MM.1S (cell line): ENCODE data around the gene KLHL25.

Experiments used
- DNase-seq: peaks from one replicate; pipeline ENCODE4 v3.0.0-alpha.2; 2015
- H2AFZ ChIP-seq: fragments of 300-600 bp; sonication (generic); 2 replicates; pipeline ENCODE4 v1.6.0; 2016; ENCODE audit warnings: antibody characterized with exemption, low read length
- H3F3A ChIP-seq: fragments of 300-600 bp; sonication (generic); 2 replicates; pipeline ENCODE4 v1.6.1; 2016; ENCODE audit warnings: mild to moderate bottlenecking, antibody characterized with exemption, low read length, moderate library complexity, mixed read lengths; ENCODE audit not compliant: insufficient read depth
- H3K27ac ChIP-seq: fragments of 300-600 bp; sonication (generic); 2 replicates; pipeline ENCODE4 v1.5.1; 2016; ENCODE audit warnings: mild to moderate bottlenecking, low read length
- H3K27me3 ChIP-seq: fragments of 300-600 bp; sonication (generic); replicated peaks from 2 replicates; pipeline ENCODE4 v1.6.0; 2016; ENCODE audit warnings: low read length; ENCODE audit not compliant: insufficient read depth
- H3K36me3 ChIP-seq: fragments of 300-600 bp; sonication (generic); replicated peaks from 2 replicates; pipeline ENCODE4 v1.6.1; 2016; ENCODE audit warnings: mild to moderate bottlenecking, low read length, mixed read lengths; ENCODE audit not compliant: insufficient read depth
- H3K4me1 ChIP-seq: fragments of 300-600 bp; sonication (generic); 2 replicates; pipeline ENCODE4 v1.6.1; 2016; ENCODE audit warnings: low read length, mixed read lengths
- H3K4me2 ChIP-seq: fragments of 300-600 bp; sonication (generic); 2 replicates; pipeline ENCODE4 v1.6.0; 2016; ENCODE audit warnings: low read depth, low read length
- H3K4me3 ChIP-seq: fragments of 300-600 bp; sonication (generic); 2 replicates; pipeline ENCODE4 v1.5.1; 2016; ENCODE audit warnings: low read length, mixed read lengths
- H3K79me2 ChIP-seq: fragments of 300-600 bp; sonication (generic); 2 replicates; pipeline ENCODE4 v1.6.1; 2016; ENCODE audit warnings: mixed run types, low read length, mixed read lengths
- H3K9ac ChIP-seq: fragments of 300-600 bp; sonication (generic); 2 replicates; pipeline ENCODE4 v1.6.1; 2016; ENCODE audit warnings: low read length, mixed read lengths
- H3K9me2 ChIP-seq: fragments of 300-600 bp; sonication (generic); replicated peaks from 2 replicates; pipeline ENCODE4 v1.6.1; 2016; ENCODE audit warnings: mild to moderate bottlenecking, low read length, mixed read lengths; ENCODE audit not compliant: insufficient read depth
- H3K9me3 ChIP-seq: fragments of 300-600 bp; sonication (generic); replicated peaks from 2 replicates; pipeline ENCODE4 v1.6.1; 2016; ENCODE audit warnings: mild to moderate bottlenecking, low read length, mixed read lengths; ENCODE audit not compliant: insufficient read depth
- H4K20me1 ChIP-seq: fragments of 300-600 bp; sonication (generic); 2 replicates; pipeline ENCODE4 v1.6.1; 2016; ENCODE audit warnings: mild to moderate bottlenecking, low read length, moderate library complexity, mixed read lengths; ENCODE audit not compliant: insufficient read depth
- CTCF ChIP-seq: fragments of 300-600 bp; sonication (generic); IDR thresholded peaks from 2 replicates; pipeline ENCODE4 v1.5.1; 2016; ENCODE audit warnings: antibody characterized with exemption, low read length, mixed read lengths
- EZH2 ChIP-seq: fragments of 300-600 bp; sonication (generic); optimal IDR thresholded peaks from 2 replicates; pipeline ENCODE3; 2017; ENCODE audit warnings: low read depth, mild to moderate bottlenecking, antibody characterized with exemption, low read length, mixed read lengths
- EZH2phosphoT487 ChIP-seq: fragments of 300-600 bp; sonication (generic); IDR thresholded peaks from 2 replicates; pipeline ENCODE4 v1.6.1; 2018; ENCODE audit warnings: antibody characterized with exemption, low read length

KLHL25 gene

GRCh38 chr15:85753791-85754452, 40.8 kb downstream of the KLHL25 start:
- no peaks in the 10 kb centered on the region for H3K9me2 ChIP-seq
- H3K4me2 ChIP-seq = no peak overlapping the region
- H3F3A ChIP-seq = no peaks in the 10 kb centered on the region
- DNase-seq = no peak
- H2AFZ ChIP-seq = no peak overlapping the region
- H3K79me2 ChIP-seq = no peaks in the 10 kb centered on the region
- no peaks in the 10 kb centered on the region for H3K4me1 ChIP-seq
- no peak overlapping the region for H3K4me3 ChIP-seq
- H3K9me3 ChIP-seq = no peaks in the 10 kb centered on the region
- no peak for TF ChIP-seq EZH2
- TF ChIP-seq EZH2phosphoT487 = no peak
- TF ChIP-seq CTCF = no peak
- no peaks in the 10 kb centered on the region for H4K20me1 ChIP-seq
- H3K27ac ChIP-seq = no peak overlapping the region
- H3K27me3 ChIP-seq = no peaks in the 10 kb centered on the region
- H3K36me3 ChIP-seq = no peaks in the 10 kb centered on the region
- no peak overlapping the region for H3K9ac ChIP-seq

GRCh38 chr15:85753261-85753660, 41.5 kb downstream of the KLHL25 start:
- H2AFZ ChIP-seq = no peak overlapping the region
- H3K27ac ChIP-seq = no peak overlapping the region
- no peaks in the 10 kb centered on the region for H3K36me3 ChIP-seq
- no peaks in the 10 kb centered on the region for H3K9me2 ChIP-seq
- H3K79me2 ChIP-seq = no peaks in the 10 kb centered on the region
- DNase-seq = no peak
- H4K20me1 ChIP-seq = no peaks in the 10 kb centered on the region
- H3K9me3 ChIP-seq = no peaks in the 10 kb centered on the region
- no peaks in the 10 kb centered on the region for H3K27me3 ChIP-seq
- H3K4me3 ChIP-seq = no peak overlapping the region
- H3K4me1 ChIP-seq = no peaks in the 10 kb centered on the region
- H3F3A ChIP-seq = no peaks in the 10 kb centered on the region
- H3K9ac ChIP-seq = no peak overlapping the region
- no peak for TF ChIP-seq EZH2
- TF ChIP-seq EZH2phosphoT487 = no peak
- no peak for TF ChIP-seq CTCF
- no peak overlapping the region for H3K4me2 ChIP-seq

- H3K4me1 ChIP-seq = no peaks in the 10 kb centered on the region
- no peak for TF ChIP-seq EZH2
- TF ChIP-seq EZH2phosphoT487 = no peak
- no peak overlapping the region for H3K4me3 ChIP-seq
- no peaks in the 10 kb centered on the region for H3K9me2 ChIP-seq
- no peak overlapping the region for H3K9ac ChIP-seq
- no peak for DNase-seq
- H2AFZ ChIP-seq = no peak overlapping the region
- no peaks in the 10 kb centered on the region for H4K20me1 ChIP-seq
- H3F3A ChIP-seq = no peaks in the 10 kb centered on the region
- H3K27ac ChIP-seq = no peak overlapping the region
- H3K27me3 ChIP-seq = no peaks in the 10 kb centered on the region
- no peaks in the 10 kb centered on the region for H3K9me3 ChIP-seq
- no peaks in the 10 kb centered on the region for H3K79me2 ChIP-seq
- no peak overlapping the region for H3K4me2 ChIP-seq
- no peaks in the 10 kb centered on the region for H3K36me3 ChIP-seq
Observed at GRCh38 chr15:85752491-85752961, 42.2 kb downstream of the KLHL25 start.

- DNase-seq = no peak
- Histone ChIP-seq H3K9me2 (no peaks in the 10 kb centered on the region), H3K4me3 (no peak overlapping the region), H3K4me2 (no peak overlapping the region), H4K20me1 (no peaks in the 10 kb centered on the region), H3K27me3 (no peaks in the 10 kb centered on the region), H3K79me2 (no peaks in the 10 kb centered on the region), H3K9me3 (no peaks in the 10 kb centered on the region), H2AFZ (no peak overlapping the region), H3K9ac (no peak overlapping the region), H3K36me3 (no peaks in the 10 kb centered on the region), H3K4me1 (no peaks in the 10 kb centered on the region), H3F3A (no peaks in the 10 kb centered on the region), H3K27ac (no peak overlapping the region)
- TF ChIP-seq EZH2phosphoT487 = no peak
- no peak for TF ChIP-seq EZH2
- no peak for TF ChIP-seq CTCF
Observed at GRCh38 chr15:85752124-85752475, 42.6 kb downstream of the KLHL25 start.
